A549 (cell line): ENCODE measurements around the gene MAGI2.

Experiments used
- FOSL2 ChIP-seq, 2 experiments: fragments of 450-650 bp in 1 of 2; fragments of >200 bp in 1 of 2; sonication (Bioruptor Twin) in 1 of 2; formaldehyde crosslinking; IDR thresholded peaks; 2 replicates each; pipeline versions ENCODE4 v1.5.0 to v1.6.1; 2016 to 2020; ENCODE audit warnings: mild to moderate bottlenecking in 1 of 2, moderate library complexity in 1 of 2
- HDAC2 ChIP-seq: fragments of 200-600 bp; sonication (generic); IDR thresholded peaks from 2 replicates; pipeline ENCODE4 v1.6.1; 2016
- MAX ChIP-seq: IDR thresholded peaks from 2 replicates; pipeline ENCODE4 v1.6.1; 2012
- RCOR1 ChIP-seq: fragments of 150-350 bp; IDR thresholded peaks from 2 replicates; pipeline ENCODE4 v1.6.1; 2014; ENCODE audit warnings: antibody characterized with exemption, low read length, low read depth
- RFX5 ChIP-seq: fragments of 450-650 bp; IDR thresholded peaks from 2 replicates; pipeline ENCODE4 v1.7.1; 2014; ENCODE audit warnings: antibody characterized with exemption, mild to moderate bottlenecking, moderate library complexity
- RNF2 ChIP-seq: fragments of 200-600 bp; sonication (generic); IDR thresholded peaks from 2 replicates; pipeline ENCODE4 v1.6.1; 2016; ENCODE audit warnings: low read depth, mild to moderate bottlenecking, antibody characterized with exemption, moderate library complexity, borderline replicate concordance
- SREBF2 ChIP-seq: fragments of 450-650 bp; IDR thresholded peaks from 2 replicates; pipeline ENCODE4 v1.6.1; 2014; ENCODE audit warnings: mild to moderate bottlenecking, moderate library complexity
- TF ChIP-seq, protein P1 (sequence below): fragments of 150-350 bp; IDR thresholded peaks from 2 replicates; pipeline ENCODE4 v1.6.1; 2014; ENCODE audit warnings: low read depth, mild to moderate bottlenecking, low read length
- TF ChIP-seq, protein P2 (sequence below): fragments of >200 bp; sonication (Bioruptor Twin); formaldehyde crosslinking; IDR thresholded peaks from 3 replicates; pipeline ENCODE4 v1.5.1; 2016

GRCh38 chr7:78063758-78064157 lies 1389.7 kb downstream of the MAGI2 start:
- TF ChIP-seq, protein P1, sequence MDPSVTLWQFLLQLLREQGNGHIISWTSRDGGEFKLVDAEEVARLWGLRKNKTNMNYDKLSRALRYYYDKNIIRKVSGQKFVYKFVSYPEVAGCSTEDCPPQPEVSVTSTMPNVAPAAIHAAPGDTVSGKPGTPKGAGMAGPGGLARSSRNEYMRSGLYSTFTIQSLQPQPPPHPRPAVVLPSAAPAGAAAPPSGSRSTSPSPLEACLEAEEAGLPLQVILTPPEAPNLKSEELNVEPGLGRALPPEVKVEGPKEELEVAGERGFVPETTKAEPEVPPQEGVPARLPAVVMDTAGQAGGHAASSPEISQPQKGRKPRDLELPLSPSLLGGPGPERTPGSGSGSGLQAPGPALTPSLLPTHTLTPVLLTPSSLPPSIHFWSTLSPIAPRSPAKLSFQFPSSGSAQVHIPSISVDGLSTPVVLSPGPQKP: no peak
- TF ChIP-seq HDAC2 (no peak), RNF2 (no peak), MAX (no peak), FOSL2 (IDR thresholded peaks at IDR 0.05) (no peak), FOSL2 (CRISPR knock-in tag; IDR thresholded peaks at IDR 0.05) (no peak), RFX5 (no peak), RCOR1 (no peak), SREBF2 (no peak)
- TF ChIP-seq, protein P2, sequence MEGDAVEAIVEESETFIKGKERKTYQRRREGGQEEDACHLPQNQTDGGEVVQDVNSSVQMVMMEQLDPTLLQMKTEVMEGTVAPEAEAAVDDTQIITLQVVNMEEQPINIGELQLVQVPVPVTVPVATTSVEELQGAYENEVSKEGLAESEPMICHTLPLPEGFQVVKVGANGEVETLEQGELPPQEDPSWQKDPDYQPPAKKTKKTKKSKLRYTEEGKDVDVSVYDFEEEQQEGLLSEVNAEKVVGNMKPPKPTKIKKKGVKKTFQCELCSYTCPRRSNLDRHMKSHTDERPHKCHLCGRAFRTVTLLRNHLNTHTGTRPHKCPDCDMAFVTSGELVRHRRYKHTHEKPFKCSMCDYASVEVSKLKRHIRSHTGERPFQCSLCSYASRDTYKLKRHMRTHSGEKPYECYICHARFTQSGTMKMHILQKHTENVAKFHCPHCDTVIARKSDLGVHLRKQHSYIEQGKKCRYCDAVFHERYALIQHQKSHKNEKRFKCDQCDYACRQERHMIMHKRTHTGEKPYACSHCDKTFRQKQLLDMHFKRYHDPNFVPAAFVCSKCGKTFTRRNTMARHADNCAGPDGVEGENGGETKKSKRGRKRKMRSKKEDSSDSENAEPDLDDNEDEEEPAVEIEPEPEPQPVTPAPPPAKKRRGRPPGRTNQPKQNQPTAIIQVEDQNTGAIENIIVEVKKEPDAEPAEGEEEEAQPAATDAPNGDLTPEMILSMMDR: no peak
